ENCODE measurements around the gene MTAP.

DNA sequence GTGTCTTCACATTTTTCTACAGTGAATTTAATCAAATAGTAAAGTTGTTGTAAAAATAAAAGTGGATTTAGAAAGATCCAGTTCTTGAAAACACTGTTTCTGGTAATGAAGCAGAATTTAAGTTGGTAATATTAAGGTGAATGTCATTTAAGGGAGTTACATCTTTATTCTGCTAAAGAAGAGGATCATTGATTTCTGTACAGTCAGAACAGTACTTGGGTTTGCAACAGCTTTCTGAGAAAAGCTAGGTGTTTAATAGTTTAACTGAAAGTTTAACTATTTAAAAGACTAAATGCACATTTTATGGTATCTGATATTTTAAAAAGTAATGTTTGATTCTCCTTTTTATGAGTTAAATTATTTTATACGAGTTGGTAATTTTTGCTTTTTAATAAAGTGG, 60.4 kb downstream of the MTAP start:
- TF ChIP-seq, protein P1, sequence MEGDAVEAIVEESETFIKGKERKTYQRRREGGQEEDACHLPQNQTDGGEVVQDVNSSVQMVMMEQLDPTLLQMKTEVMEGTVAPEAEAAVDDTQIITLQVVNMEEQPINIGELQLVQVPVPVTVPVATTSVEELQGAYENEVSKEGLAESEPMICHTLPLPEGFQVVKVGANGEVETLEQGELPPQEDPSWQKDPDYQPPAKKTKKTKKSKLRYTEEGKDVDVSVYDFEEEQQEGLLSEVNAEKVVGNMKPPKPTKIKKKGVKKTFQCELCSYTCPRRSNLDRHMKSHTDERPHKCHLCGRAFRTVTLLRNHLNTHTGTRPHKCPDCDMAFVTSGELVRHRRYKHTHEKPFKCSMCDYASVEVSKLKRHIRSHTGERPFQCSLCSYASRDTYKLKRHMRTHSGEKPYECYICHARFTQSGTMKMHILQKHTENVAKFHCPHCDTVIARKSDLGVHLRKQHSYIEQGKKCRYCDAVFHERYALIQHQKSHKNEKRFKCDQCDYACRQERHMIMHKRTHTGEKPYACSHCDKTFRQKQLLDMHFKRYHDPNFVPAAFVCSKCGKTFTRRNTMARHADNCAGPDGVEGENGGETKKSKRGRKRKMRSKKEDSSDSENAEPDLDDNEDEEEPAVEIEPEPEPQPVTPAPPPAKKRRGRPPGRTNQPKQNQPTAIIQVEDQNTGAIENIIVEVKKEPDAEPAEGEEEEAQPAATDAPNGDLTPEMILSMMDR (conservative IDR thresholded peaks at IDR 0.05): no peak
- TF ChIP-seq ZFX (IDR thresholded peaks at IDR 0.05): no peak
